Activated CD4-positive, alpha-beta T cell treated with anti-CD3 and anti-CD28 coated beads for 4 hours (primary cell): ENCODE results near the gene MAP6D1.
"Not testable (repeated sequence)": the region's sequence is repeated elsewhere in the genome, so short reads cannot be mapped to it uniquely, and the experiment has no call there.

ENCODE experiments used
- DNase-seq, 2 donors: peaks; one replicate each; pipeline ENCODE4 v3.0.0-alpha.2; 2020

Gene MAP6D1

GRCh38 chr3:183796372-183796771, 29.0 kb downstream of the MAP6D1 start:
- no peak for DNase-seq

GRCh38 chr3:183794452-183794851, 30.9 kb downstream of the MAP6D1 start:
- no peak for DNase-seq

GRCh38 chr3:183792976-183793375, 32.4 kb downstream of the MAP6D1 start:
- DNase-seq = no peak

GRCh38 chr3:183790700-183791099, 34.7 kb downstream of the MAP6D1 start:
- DNase-seq = no peak

DNA sequence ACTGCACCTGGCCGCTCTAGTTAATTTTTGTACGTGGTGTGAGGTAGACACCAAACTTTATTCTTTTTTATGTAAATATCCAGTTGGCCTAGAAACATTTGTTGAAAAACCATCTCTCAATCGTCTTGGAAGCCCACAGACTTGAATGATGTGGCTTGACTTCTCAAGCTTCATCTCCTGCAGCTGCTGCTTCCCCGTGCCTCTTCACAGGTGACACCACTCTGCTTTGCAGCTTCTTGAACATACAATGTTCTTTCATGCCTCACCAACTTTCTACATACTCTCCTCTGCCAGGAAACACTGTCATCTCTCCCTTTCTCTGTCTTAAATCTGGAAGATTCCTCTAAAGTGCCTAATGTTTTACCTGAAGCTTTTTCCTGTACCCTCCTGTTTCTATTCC, 35.6 kb downstream of the MAP6D1 start:
- no peak for DNase-seq

DNA sequence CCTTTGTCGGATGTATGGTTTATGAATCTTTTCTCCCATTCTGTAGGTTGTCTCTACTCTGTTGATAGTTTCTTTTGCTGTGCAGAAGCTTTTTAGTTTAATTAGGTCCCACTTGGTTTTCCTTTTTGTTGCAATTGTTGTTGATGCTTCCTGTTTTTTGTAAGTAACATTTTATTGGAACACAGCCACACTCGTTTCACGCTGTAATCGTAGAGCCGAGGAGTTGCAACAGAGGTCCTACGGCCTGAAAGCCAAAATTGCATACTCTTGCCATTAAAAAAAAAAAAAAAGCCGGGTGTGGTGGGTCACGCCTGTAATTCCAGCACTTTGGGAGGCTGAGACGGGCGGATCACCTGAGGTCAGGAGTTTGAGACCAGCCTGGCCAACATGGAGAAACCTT, 40.9 kb downstream of the MAP6D1 start:
- DNase-seq = not testable (repeated sequence)

DNA sequence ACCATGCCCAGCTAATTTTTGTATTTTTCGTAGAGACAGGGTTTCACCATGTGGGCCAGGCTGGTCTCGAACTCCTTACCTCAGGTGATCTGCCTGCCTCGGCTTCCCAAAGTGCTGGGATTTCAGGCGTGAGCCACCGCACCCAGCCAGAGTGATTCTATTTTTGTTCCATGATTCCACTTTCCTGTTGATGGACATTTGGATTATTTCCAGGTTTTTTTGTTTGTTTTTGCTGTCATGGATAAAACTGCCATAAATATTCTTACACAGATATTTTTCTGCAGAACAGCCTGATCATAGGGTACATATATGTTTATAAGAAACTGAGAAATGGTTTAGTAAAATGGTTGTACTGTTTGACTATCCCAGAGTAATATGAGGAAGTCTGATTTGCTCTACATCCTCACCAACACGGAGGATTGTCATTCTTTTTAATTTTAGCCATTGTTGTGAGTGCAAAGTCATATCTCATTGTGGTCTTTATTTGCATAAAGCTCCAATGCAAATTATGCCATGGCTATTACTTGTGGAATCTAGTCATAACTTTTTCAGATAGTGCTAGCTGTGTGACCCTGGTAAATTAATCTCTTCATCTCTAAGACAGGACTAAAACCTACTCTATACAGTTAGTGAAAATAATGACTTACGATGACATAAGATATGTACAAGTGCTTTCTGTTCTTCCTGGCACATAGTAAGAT, 42.7 kb downstream of the MAP6D1 start:
- no peak for DNase-seq

DNA sequence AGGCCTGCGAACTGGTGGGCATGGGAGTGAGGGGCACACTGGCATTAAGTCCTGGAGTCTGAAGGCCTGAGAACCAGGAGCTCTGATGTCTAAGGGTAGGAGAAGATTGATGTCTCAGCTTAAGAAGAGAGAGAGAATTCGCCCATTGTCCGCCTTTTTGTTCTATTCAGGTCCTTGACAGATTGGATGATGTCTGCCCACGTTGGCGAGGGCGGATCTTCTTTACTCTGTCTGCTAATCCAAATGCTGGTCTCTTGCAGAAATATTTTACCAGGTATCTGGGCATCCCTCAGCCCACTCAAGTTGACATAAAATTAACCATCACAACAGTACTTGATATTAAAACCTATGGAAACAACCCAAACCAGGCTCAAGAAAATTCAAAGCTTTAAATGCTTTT, 44.1 kb downstream of the MAP6D1 start:
- DNase-seq = no peak

- no peak for DNase-seq
These were observed 45.4 kb downstream of the MAP6D1 start for GRCh38 chr3:183779896-183780465.

GRCh38 chr3:183777016-183777618, 48.3 kb downstream of the MAP6D1 start:
- no peak for DNase-seq

- DNase-seq = not testable (repeated sequence)
These were observed 48.9 kb downstream of the MAP6D1 start for GRCh38 chr3:183776451-183776850.

GRCh38 chr3:183775781-183776180, 49.6 kb downstream of the MAP6D1 start:
- no peak for DNase-seq

DNA sequence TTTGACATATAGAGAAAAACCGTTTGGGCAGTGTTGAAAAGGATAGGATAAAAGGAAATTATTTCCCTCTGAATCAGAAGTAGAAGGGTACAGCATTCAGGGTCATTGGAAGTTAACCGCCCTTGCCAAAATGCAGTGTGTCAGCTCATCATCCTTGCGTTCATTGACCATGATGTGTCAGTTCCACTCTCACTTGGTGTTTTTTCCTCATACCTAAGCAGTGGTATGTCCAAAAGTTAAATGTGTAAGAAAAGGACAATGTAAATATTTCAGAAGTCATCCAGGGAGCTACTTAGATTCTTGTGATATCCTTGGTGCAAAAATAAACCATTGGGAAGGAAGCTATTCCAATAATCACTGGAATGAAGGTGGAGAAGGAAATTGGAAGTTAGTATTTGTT, 50.7 kb downstream of the MAP6D1 start:
- no peak for DNase-seq

- DNase-seq = no peak
These were observed 55.9 kb downstream of the MAP6D1 start for GRCh38 chr3:183769453-183769852.

- DNase-seq = no peak
These were observed 57.3 kb downstream of the MAP6D1 start for GRCh38 chr3:183768114-183768513.

- DNase-seq = peak; percentile 62 to 75
These were observed 58.4 kb downstream of the MAP6D1 start for GRCh38 chr3:183766745-183767606.

DNA sequence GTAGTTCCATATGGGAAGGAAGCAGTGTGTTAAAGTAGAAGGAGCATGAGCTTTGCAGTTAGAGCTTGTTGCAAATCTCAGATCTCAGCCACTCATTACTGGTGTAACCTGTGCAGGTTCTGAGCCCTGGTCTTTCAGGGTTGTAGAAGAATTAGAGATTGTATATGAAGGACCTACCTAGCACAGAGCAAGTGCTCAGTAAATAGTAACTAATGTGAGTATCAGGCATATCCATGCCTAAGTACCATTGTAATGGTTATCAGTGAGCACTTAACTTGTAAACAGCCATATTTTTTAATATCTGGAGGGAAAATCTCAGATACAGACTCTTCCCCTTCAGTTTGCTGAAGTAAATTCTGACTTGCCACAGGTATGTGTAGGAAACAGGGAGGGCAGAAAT, 59.3 kb downstream of the MAP6D1 start:
- DNase-seq = no peak
